ENCODE data around the gene YES1.
"Not testable (repeated sequence)": the region's sequence is repeated elsewhere in the genome, so short reads cannot be mapped to it uniquely, and the experiment has no call there.

YES1 gene

DNA sequence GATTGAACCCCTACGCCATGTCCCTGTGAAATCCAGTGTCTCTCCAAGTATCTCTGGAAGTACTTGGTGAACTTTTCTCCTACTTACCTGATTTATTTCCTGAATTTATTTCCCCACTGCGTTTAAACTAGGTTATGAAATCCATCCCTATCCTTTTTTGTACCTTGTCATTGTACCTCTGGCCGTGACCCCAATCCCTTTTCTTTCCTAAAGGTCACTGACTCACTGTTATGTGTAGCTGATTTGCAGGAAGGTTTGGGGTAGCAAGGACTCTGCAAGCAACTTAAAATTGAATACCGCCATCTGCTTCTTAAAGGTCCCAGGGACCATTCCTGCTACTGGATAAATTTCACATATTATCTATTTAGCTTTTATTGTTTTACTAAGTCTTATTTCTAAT is 95.0 kb downstream of the YES1 start:
- no peak for DNase-seq

DNA sequence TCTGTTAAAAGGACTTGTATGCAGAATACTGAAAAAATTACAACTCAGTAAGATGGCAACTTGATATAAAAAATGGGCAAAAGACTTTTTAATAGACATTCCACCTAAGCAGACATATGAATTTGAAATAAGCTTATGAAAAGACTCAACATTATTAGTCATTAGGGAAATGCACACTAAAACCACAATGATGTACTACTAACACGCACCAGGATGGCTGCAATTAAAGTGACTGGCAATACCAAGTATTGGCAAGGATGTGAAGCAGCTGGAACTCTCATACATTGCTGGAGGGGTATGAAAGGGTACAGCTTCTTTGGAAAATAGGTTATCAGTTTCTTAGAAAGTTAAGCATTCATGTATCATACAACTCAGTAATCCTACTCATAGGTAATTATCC is 96.4 kb downstream of the YES1 start:
- DNase-seq: no peak

DNA sequence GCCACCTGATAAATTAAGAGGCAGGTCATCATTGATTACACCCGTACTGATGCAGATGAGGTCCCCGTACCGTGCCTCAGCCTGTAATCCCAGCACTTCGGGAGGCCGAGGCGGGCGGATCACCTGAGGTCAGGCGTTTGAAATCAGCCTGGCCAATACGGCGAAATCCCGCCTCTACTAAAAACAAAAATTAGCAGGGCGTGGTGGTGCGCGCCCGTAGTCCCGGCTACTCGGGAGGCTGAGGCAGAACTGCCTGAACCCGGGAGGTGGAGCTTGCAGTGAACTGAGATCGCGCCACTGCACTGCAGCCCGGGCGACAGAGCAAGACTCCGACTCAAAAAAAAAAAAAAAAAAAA is 98.9 kb downstream of the YES1 start:
- no peak for DNase-seq

DNA sequence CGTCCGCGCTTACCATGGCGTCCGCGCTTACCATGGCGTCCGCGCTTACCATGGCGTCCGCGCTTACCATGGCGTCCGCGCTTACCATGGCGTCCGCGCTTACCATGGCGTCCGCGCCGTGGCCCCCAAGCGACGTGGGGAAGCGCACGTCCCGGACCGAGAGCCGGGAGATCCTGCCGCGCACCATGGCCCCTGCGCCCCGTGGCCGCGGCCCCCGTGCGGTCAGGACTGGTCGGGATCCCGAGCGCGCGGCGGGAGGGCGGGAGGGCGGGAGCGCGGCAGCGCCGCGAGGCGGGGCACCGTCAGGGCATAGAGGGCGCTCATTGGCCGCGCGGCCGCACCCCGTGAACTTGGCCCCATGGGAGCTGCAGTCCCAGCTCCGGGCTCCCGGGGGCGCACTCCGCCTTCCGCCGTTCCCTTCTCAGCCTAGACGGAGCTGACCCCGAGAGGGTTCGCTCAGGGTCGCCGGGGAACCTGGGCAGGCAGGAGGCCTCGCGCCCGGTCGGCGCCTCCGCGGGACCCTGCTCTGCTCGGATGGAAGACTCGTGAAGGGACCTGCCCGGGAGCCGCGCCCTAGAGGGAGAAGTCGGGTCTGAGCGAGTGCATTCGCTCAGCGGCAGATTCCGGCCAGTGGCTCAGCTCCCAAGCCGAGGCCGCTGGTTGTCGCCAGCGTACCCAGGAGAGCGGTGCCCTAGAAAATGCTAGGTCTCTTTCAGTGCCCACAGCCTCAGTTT is 99.5 kb downstream of the YES1 start, which contains the start of gene ENOSF1:
Gene ENOSF1, minus strand, starts transcription at position 230 of the 734 bp plus-strand sequence. Its CDS starts 43 bp downstream, at position 187.
- peak; percentile 25 to 82 for DNase-seq

DNA sequence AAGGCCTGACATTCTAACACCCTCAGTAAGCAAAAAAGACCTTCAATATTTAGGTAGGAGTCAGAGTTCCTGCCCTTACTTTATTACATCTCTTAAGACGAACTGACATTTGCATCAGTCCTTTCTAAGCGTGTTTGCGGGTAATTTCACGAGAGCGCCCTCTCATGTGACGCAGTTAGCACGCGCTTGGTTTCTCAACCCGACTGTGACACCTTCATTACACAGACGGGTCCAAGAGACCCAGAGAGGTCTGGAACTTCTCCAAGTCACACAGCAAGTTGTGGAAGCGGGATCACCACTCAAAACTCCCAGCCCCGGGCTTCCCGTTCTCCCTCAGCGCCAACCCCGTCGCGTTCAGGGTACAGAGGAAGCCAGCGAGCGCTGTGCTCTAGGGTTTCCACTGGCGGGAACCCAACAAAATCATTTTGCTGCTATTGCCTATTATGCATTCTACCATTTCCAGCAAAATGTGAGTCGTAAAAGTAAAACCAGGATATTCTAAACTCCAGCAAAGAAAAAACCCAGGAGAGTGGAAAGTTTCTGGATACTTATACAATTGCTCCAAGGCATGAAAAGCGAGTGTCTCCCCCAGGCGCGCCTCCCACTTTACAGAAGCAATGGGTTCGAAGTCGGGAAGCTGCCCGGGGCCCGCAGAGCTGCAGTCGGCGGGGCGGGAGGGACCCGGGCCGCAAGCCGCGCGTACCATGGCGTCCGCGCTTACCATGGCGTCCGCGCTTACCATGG is 100.2 kb downstream of the YES1 start:
- DNase-seq: peak; percentile 28 to 63

DNA sequence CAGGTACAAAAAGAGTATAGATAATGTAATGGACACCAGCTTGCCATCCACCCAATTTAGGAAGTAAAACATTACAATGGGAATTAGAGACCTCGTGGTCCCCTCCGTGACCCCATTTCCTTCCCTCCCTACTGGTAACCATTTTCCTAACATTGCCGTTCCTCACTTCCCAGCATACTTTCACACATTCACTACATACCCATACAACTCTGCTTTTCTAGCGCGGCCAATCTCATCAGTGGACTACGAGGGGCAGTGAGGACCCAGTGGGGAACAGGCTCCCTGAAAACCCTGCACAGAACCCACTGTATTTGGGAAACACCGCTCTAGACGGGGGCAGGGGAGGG is 100.8 kb downstream of the YES1 start:
- peak in 1 of 2 experiments; percentile 28 for DNase-seq

DNA sequence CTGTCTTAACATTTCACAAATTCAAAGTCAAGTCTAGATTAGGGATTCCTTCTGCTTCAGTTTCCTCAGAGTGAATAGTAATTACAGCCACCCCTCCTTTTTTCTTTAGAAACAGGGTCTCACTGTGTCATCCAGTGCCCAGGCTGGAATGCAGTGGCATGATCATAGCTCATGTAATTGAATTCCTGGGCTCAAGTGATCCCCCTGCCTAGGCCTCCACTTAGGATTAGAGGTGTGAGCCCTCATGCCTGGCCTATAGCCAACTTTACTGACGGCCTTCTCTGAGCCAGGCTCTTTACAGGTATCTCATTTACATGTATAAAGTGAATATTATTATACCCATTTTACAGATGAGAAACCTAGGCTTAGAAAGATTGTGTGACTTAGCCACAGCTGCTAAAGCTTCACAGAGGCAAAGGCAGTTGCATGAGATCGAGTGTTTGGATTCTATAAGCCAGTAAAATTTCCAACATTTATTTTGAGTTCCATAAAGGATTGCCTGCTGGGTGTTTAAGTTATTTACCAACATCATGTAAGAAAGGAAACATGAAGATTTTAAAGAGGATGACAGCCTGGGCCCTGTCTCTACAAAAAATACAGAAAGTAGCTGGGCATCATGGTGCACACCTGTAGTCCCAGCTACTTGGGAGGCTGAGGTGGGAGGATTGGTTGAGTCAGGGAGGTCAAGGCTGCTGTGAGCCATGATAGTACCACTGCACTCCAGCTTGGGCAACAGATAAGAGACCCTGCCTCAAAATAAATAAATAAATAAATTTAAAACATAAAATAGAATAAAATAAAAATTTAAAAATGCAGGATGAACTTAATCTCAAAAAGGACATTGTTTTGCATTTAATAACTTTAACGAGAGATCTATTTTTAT is 101.4 kb downstream of the YES1 start:
- DNase-seq: no peak

DNA sequence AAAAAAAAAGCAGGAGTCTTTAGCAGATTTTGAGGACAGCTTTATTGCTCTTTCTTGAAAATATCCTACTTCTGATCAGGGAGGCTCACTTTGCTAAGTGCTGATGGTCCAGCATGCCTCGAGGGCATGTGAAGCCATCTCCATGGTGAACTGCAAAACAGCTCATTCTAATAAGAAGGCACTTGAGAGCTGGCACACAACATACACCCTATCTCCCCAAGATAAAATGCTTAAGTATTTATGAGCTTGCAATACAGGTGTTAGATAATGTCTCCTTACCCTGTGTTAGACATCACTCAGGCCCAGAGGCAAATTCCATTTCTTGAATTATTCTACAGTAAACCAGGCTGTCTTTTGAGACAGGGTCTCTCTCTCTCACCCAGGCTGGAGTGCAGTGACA is 102.3 kb downstream of the YES1 start:
- no peak for DNase-seq

DNA sequence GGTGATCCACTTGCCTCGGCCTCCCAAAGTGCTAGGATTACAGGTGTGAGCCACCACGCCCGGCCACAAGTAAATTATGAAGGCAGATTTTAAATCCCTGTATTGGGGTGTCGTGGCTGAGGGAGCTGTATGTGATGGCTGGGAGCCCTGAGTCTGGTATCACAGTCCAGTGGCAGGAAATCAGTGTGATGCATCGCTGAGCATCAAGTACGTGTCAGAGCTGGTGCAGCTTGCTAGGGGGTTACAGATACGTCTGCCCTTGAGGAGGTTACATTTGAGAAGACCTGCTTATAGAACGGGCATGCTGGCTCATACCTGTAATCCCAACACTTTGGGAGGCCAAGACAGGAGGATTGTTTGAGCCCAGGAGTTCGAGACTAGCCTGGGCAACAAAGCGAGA is 103.9 kb downstream of the YES1 start:
- no peak for DNase-seq

DNA sequence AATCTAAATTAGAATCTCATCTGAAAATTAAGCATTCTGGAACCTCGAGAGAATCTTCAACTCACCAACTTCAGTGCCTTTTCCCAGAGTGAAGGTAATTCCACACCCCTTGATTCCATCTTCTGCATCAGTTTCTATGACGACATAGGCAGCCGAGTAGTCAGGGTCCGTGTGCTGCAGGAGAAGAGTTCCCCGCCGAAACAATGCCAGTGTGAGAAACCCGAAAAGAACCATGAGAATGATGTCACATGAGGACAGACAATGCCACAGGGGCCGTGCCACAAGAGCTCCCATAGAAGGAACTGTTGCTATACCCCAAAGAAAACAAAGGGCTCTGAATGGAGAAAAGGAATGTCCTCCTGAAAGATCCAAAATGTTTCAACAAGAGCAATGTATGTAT is 105.6 kb downstream of the YES1 start:
- no peak for DNase-seq

DNA sequence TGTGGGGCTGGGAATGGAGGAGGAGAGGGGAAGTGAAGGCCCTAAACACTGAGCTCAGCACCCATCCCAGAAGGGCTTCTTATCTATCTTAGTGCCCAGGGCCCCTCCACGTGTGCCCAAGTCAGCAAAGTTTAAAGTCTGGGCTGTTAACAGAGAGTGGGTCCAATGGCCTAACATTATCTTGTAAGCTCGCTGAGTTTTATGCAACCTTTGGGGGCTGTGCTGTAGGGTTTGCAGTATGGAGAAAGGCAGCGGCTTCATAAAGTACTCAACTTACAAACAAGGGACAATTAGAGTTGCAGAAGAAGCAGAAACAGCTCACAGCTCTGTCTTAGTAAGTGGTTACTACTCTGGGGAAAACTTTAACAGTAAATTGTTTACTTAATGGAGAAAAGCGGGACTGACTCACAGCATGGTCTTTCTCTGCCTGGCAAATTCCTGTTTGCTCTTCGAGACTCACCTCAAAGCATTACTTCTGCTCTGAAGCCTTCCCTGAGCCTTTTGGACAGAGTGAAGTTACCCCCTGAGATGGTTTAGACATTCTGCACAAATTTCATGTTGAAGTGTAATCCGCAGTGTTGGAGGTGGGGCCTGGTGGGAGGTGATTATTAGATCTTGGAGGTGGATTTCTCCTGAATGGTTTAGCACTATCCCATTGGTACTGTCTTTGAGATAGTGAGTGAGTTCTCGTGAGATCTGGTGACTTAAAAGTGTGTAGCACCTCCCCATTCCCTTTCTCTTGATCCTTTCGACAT is 108.7 kb downstream of the YES1 start:
- DNase-seq: no peak

DNA sequence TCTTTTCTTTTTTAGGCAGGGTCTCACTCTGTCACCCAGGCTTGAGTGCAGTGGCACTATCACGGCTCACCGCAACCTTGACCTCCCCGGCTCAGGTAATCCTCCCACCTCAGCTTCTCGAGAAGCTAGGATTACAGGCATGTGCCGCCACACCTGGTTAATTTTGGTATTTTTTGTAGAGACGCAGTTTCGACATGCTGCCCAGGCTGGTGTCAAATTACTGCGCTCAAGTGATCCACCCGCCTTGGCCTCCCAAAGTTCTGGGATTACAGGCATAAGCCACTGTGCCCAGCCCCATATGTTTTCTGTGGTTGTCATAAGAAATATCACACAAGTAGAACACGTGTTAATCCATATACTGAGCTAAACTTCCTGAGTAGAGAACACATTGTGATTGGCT is 114.2 kb downstream of the YES1 start:
- no peak for DNase-seq

DNA sequence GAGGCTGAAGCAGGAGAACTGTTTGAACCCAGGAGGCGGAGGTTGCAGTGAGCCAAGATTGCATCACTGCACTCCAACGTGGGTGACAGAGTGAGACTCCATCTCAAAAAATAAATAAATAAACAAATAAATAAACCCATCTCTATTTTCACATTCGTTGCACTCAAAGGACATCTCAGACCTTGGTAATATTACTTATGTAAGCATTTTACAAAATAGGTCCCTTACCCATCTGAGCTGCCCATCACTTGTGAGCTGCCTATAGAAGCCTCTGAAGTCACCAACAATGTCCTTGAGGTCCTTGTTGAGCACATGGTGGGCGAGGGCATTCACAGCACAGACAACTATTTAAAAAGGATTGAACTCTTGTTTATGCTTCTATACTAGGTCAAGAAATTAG is 115.0 kb downstream of the YES1 start:
- DNase-seq: no peak

DNA sequence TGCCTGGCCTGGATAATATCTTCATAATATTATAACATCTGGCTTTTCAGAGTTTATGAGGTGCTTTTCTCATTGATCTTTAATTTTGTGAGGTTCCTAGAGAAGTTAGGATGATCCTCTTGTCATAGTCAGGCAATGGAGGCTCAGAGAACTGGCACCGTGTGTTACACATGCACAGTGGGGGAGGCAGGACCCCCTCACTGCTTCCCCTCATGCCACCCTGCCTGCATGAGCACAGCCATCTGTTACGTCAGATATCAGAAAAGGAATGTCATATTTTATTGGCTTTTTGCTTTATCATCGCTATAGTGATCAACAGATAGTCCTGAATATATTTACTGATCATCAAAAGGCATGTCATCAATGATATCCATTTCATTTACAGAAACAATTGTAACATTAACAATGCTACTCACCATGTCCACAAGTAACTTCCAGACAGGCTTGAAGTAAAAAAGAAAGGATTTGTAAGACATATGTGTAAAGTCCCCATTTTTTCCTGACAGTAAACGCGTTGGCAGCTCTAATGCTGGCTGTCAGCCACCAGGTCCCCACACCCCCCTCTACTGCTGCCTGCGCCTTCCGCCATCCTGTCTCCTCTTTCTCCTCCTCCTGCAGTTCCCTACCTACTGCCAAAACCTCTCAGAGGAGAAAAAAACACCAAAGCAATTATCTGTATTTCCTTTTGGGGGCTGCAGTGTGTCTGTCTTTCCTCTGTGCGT is 118.4 kb downstream of the YES1 start:
- DNase-seq: no peak

DNA sequence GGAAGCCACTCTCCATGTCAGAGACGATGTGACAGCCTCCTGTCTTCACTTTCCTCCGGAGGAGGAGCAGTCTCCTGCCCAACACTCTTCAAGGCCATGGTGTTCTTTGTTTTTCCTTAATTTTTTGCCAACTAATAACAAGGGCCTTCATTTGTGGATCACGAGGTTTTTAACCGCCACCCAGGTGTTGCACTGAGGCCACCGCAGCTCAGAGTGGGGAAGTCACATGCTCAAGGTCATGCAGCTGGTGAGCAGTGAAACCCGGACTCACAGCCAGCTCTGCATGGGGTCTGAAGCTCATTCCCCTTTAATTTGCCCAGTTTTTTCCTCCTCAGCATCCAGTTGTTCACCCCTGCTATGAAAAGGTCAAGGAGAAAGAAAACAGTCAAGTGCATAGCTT is 119.2 kb downstream of the YES1 start:
- no peak for DNase-seq

DNA sequence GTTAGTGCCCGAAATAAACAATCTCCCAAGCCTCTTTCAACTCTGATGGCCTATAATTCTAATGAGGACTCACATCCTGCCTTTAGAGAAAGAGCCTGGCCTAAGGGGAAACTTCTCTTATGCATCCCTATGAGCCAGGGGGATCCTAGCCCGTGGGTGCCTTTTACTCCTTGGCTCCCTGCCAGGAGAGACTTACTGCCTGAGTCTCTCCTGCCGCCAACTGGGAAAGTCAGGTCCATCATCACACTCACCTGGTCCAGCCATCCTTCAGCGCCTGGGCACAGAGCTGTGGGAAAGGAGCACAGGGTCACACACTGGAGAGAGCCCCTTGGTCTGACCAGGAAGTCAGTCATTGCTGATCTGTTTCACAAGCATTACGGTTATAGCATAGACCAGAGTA is 123.7 kb downstream of the YES1 start:
- no peak for DNase-seq

DNA sequence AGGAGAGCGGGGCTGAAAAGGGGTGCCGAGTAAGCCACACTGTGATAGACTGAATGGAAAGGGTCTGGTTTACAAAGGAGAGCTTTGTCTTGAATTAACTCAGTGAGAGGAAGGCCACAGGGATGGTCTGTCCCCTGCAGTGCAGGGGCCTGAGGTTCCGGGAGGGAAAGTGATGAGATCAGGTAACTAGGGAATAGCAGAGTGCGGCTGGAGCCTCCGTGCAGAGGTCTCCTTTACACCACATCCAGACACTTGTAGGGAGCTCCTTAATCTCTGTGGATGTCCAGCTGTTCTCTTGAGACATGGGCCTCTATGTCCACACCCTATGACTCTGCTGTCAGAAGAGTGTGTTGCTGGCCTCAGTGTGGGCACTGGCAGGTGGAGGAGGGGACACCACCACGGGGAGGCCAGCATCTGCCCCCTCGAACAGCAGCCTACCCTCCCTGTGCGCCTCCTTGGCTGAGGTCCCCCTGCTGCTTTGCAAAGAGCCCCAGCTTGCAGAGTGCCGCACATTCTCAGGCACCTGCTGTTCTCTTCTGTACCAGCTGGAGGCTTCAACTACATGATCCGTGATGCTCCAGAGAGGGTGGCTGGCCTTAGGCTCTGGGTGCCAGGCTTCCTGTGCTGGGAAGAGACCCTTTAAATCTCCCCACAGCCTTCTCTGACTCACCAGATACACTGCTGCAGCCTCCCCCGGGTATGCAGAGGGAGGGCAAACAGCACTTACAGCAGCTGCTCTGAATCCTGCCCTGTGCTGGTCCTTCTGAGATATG is 125.5 kb downstream of the YES1 start:
- DNase-seq: no peak

DNA sequence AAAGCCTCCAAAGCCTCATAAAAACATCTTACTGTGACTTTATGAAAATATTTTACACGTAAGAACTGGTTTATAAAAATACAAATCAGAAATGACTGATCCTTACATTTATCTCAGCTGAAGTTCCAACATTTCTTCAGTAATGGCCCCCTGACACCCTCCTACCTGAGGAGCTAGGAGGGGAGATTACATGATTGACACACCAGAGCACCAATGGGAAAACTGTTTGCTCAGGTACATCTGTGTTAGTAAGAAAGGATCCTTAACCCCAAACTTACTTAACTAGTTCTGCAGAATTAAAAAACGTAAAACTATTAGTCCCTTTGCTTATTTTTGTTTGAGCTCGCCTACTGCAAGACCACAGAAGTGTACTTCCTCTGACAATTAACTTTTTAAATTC is 126.6 kb downstream of the YES1 start:
- DNase-seq: no peak

DNA sequence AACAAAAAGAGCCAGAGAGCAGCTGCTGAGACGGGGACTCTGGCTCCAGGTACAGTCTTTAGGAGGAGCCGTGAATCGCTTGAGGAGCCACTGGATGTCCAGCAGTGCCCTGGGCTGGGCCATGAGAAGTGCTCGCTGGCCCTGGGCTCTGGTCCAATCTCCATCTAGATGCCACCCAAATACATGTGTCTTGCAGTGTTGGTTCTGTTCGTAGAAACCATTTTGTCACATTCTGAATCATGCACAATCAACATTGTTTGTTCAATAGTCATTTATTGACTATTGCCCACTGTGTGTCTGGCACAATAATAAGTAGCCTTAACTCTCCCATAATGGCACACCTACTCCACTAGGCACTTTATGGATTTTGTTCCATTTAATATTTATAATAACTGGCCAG is 128.5 kb downstream of the YES1 start:
- DNase-seq: no peak

DNA sequence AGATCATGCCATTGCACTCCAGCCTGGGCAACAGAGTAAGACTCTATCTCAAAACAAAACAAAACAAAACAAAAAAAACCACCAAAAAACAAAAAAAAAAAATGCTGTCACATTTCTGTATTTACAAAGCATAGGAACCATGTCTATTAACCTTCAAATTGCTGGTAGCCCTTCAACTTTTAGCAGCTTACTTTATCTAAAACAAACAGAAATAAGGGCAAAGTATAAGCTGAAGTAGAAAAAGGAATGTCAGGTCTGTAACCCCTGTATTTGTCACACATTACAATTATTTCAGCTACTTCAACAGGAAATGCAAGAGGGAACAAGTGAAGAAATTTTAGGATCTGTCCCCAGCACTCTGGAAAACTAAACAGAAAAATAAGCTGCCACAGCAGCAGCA is 129.2 kb downstream of the YES1 start:
- DNase-seq: no peak

DNA sequence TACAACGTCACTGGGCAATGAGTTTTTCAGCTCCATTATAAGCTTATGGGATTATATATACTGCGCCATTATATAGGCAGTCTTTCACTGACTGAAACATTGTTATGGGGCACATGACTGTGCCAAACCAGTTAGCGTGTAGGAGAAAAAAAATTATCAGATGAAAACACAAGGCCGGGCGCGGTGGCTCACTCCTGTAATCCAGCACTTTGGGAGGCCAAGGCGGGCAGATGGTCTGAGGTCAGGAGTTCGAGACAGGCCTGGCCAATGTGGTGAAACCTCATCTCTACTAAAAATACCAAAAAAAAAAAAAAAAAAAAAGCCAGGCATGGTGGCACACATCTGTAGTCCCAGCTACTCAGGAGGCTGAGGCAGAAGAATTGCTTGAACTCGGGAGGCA is 129.6 kb downstream of the YES1 start:
- DNase-seq: not testable (repeated sequence)

DNA sequence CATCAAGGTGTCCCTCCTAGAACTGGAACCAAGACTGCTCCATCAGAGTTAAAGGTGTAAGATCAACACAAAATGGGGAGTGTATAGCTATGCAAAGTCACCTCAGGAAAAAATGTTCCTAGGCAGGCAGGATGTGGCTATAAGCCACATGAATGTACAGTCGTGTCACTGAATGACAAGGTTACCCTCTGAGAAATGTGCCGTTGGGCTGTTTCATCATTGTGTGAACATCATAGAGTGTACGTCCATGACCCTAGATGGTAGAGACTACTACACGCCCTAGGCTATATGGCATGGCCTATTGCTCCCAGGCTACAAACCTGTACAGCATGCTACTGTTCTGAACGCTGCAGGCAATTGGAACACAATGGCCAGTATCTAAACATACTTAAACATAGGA is 130.1 kb downstream of the YES1 start:
- DNase-seq: no peak
